Measurements from ENCODE around the gene EEF1E1.

DNA sequence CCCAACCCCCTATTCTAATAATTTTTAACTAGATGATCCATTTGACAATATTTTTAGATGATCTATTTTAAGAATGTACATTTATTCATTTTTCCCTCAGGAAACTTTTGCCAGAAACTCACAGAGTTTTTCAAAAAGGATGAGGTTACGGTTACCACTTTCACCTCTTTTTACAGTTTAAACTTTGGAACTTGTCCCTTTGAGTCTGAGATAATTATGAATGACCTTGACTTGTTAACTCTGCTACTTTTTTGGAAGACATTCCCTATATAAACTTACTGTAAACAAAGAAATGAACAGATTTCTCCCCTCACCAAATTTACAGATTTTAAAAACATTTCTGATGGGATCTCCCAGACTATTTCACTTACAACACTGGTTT is 19.8 kb downstream of the EEF1E1 start:
- TF ChIP-seq CTCF (conservative IDR thresholded peaks at IDR 0.05; ENCODE audit: low read depth, low read length), result no peak
- TF ChIP-seq EZH2 (IDR thresholded peaks at IDR 0.05; ENCODE audit: borderline replicate concordance, low read depth, low read length, poor library complexity, severe bottlenecking), result no peak
